Activated T-helper 1 cell treated with anti-CD3 and anti-CD28 coated beads, Interleukin-12 subunit alpha, Interleukin-12 subunit beta, Interleukin-2, Interleukin-4 antibody, amounts not matched to agents 30 ng/mL and 10 ng/mL and 1 ng/mL, durations not matched to agents 14 hours and 24 hours and 36 hours (primary cell): ENCODE data around the gene RUNX1. TPM values are rescaled to one million over a fixed set of nuclear protein-coding genes. Genes with fewer than 3 reads are reported as not detected.

Experiments used
- DNase-seq: peaks from one replicate; pipeline ENCODE4 v3.0.0; 2021; ENCODE audit warnings: low spot score
- H3K27ac Mint-ChIP-seq: one replicate; pipeline ENCODE4 v1.8.0; 2021; ENCODE audit warnings: mild to moderate bottlenecking, mixed read lengths
- H3K27me3 Mint-ChIP-seq: one replicate; pipeline ENCODE4 v1.8.0; 2022; ENCODE audit warnings: mild to moderate bottlenecking, moderate library complexity, mixed read lengths; ENCODE audit not compliant: insufficient read depth
- H3K36me3 Mint-ChIP-seq: one replicate; pipeline ENCODE4 v1.8.0; 2021; ENCODE audit warnings: low read depth, mixed read lengths
- H3K4me1 Mint-ChIP-seq: one replicate; pipeline ENCODE4 v1.8.0; 2021; ENCODE audit warnings: low read depth, mixed read lengths
- H3K4me3 Mint-ChIP-seq: one replicate; pipeline ENCODE4 v1.8.0; 2021; ENCODE audit warnings: mild to moderate bottlenecking, moderate library complexity, mixed read lengths
- H3K9me3 Mint-ChIP-seq: one replicate; pipeline ENCODE4 v1.8.0; 2021; ENCODE audit warnings: mixed read lengths
- intact Hi-C: fragments of 100-400 bp; cut with micrococcal nuclease; formaldehyde crosslinking; loops from one replicate; pipeline ENCODE4 v1.15.1; 2024
- total RNA-seq: library from RNA; stranded (reverse); gene quantifications from 2 replicates; pipeline ENCODE4 v1.2.3, GENCODE V29; 2022

The RUNX1 gene
- total RNA-seq, 1 donor from 2014 or later, result 116 TPM

GRCh38 chr21:34908419-34909055 lies 140.6 kb downstream of the RUNX1 start:
- peaks cover 36% of the 10 kb centered on the region for H3K4me1 Mint-ChIP-seq
- H3K9me3 Mint-ChIP-seq, result no peaks in the 10 kb centered on the region

GRCh38 chr21:34907461-34908418 lies 141.4 kb downstream of the RUNX1 start:
- H3K36me3 Mint-ChIP-seq, result peaks cover 17% of the 10 kb centered on the region
- no peak overlapping the region for H3K27ac Mint-ChIP-seq
- no peak for DNase-seq
- H3K4me1 Mint-ChIP-seq, result peaks cover 36% of the 10 kb centered on the region
- H3K27me3 Mint-ChIP-seq, result peaks cover 2% of the 10 kb centered on the region
- H3K9me3 Mint-ChIP-seq, result no peaks in the 10 kb centered on the region
- intact Hi-C loops, result no loop called here
- no peak overlapping the region for H3K4me3 Mint-ChIP-seq

More at GRCh38 chr21:34908419-34909055, 140.6 kb downstream of the RUNX1 start:
- no peak overlapping the region for H3K4me3 Mint-ChIP-seq
- peaks cover 17% of the 10 kb centered on the region for H3K36me3 Mint-ChIP-seq
- peaks cover 5% of the 10 kb centered on the region for H3K27me3 Mint-ChIP-seq
- no peak for DNase-seq
- H3K27ac Mint-ChIP-seq, result no peak overlapping the region
- intact Hi-C loops, result no loop called here

GRCh38 chr21:34906401-34906800 lies 142.7 kb downstream of the RUNX1 start:
- Mint-ChIP-seq H3K36me3 (peaks cover 10% of the 10 kb centered on the region), H3K9me3 (no peaks in the 10 kb centered on the region), H3K4me3 (no peak overlapping the region), H3K4me1 (peaks cover 25% of the 10 kb centered on the region), H3K27me3 (peaks cover 2% of the 10 kb centered on the region), H3K27ac (no peak overlapping the region)
- no peak for DNase-seq
- intact Hi-C loops, result no loop called here

GRCh38 chr21:34905218-34905537 lies 143.9 kb downstream of the RUNX1 start:
- Mint-ChIP-seq H3K4me3 (no peak overlapping the region), H3K27ac (no peak overlapping the region)
- intact Hi-C loops, result no loop called here

GRCh38 chr21:34904526-34905217 lies 144.4 kb downstream of the RUNX1 start:
- no peaks in the 10 kb centered on the region for H3K9me3 Mint-ChIP-seq
- H3K36me3 Mint-ChIP-seq, result peaks cover 6% of the 10 kb centered on the region
- no peak overlapping the region for H3K27ac Mint-ChIP-seq
- no peak overlapping the region for H3K4me3 Mint-ChIP-seq
- DNase-seq, result no peak
- intact Hi-C loops, result no loop called here
- H3K4me1 Mint-ChIP-seq, result peaks cover 20% of the 10 kb centered on the region
- H3K27me3 Mint-ChIP-seq, result peaks cover under 1% of the 10 kb centered on the region

More at GRCh38 chr21:34905218-34905537, 143.9 kb downstream of the RUNX1 start:
- peaks cover 9% of the 10 kb centered on the region for H3K36me3 Mint-ChIP-seq
- H3K9me3 Mint-ChIP-seq, result no peaks in the 10 kb centered on the region
- peaks cover 2% of the 10 kb centered on the region for H3K27me3 Mint-ChIP-seq
- H3K4me1 Mint-ChIP-seq, result peaks cover 25% of the 10 kb centered on the region
- no peak for DNase-seq

GRCh38 chr21:34900376-34900775 lies 148.7 kb downstream of the RUNX1 start:
- intact Hi-C loops, result no loop called here
- Mint-ChIP-seq H3K27me3 (peaks cover 2% of the 10 kb centered on the region), H3K4me3 (no peak overlapping the region), H3K36me3 (peaks cover 9% of the 10 kb centered on the region), H3K4me1 (peaks cover 20% of the 10 kb centered on the region), H3K27ac (no peak overlapping the region), H3K9me3 (peaks cover 4% of the 10 kb centered on the region)
- no peak for DNase-seq

GRCh38 chr21:34899760-34900159 lies 149.3 kb downstream of the RUNX1 start:
- Mint-ChIP-seq H3K4me3 (no peak overlapping the region), H3K27ac (no peak overlapping the region), H3K9me3 (peaks cover 4% of the 10 kb centered on the region), H3K27me3 (peaks cover 3% of the 10 kb centered on the region), H3K36me3 (peaks cover 12% of the 10 kb centered on the region), H3K4me1 (peaks cover 24% of the 10 kb centered on the region)
- intact Hi-C loops, result no loop called here
- DNase-seq, result no peak

- H3K27me3 Mint-ChIP-seq, result peaks cover 3% of the 10 kb centered on the region
- peaks cover 24% of the 10 kb centered on the region for H3K4me1 Mint-ChIP-seq
- no peak overlapping the region for H3K4me3 Mint-ChIP-seq
- peaks cover 12% of the 10 kb centered on the region for H3K36me3 Mint-ChIP-seq
- intact Hi-C loops, result no loop called here
- no peak for DNase-seq
- peaks cover 4% of the 10 kb centered on the region for H3K9me3 Mint-ChIP-seq
- H3K27ac Mint-ChIP-seq, result no peak overlapping the region
Measured at GRCh38 chr21:34899302-34899701, 149.8 kb downstream of the RUNX1 start.

GRCh38 chr21:34897828-34898227 lies 151.3 kb downstream of the RUNX1 start:
- no peak overlapping the region for H3K27ac Mint-ChIP-seq
- DNase-seq, result no peak
- H3K36me3 Mint-ChIP-seq, result peaks cover 12% of the 10 kb centered on the region

GRCh38 chr21:34894401-34894800 lies 154.7 kb downstream of the RUNX1 start:
- no peak overlapping the region for H3K27ac Mint-ChIP-seq
- peaks cover 47% of the 10 kb centered on the region for H3K4me1 Mint-ChIP-seq
- peaks cover 4% of the 10 kb centered on the region for H3K9me3 Mint-ChIP-seq
- no peak overlapping the region for H3K4me3 Mint-ChIP-seq
- peaks cover 3% of the 10 kb centered on the region for H3K27me3 Mint-ChIP-seq
- intact Hi-C loops, result no loop called here
- DNase-seq, result no peak
- H3K36me3 Mint-ChIP-seq, result peaks cover 10% of the 10 kb centered on the region

More at GRCh38 chr21:34897828-34898227, 151.3 kb downstream of the RUNX1 start:
- intact Hi-C loops, result no loop called here
- Mint-ChIP-seq H3K9me3 (peaks cover 4% of the 10 kb centered on the region), H3K4me1 (peaks cover 36% of the 10 kb centered on the region), H3K27me3 (peaks cover 3% of the 10 kb centered on the region), H3K4me3 (no peak overlapping the region)

GRCh38 chr21:34892209-34892608 lies 156.9 kb downstream of the RUNX1 start:
- peaks cover 50% of the 10 kb centered on the region for H3K4me1 Mint-ChIP-seq
- peaks cover 10% of the 10 kb centered on the region for H3K36me3 Mint-ChIP-seq
- no peak for DNase-seq
- peaks cover 6% of the 10 kb centered on the region for H3K27me3 Mint-ChIP-seq
- intact Hi-C loops, result loop anchor here (1.0 to 2.0 kb wide), 5 partner anchors 43 to 508 kb away; no protein-coding TSS in a partner anchor
- H3K4me3 Mint-ChIP-seq, result peak overlapping the region; percentile 16
- peak overlapping the region; percentile 18 for H3K27ac Mint-ChIP-seq
- H3K9me3 Mint-ChIP-seq, result no peaks in the 10 kb centered on the region

GRCh38 chr21:34891613-34891943 lies 157.5 kb downstream of the RUNX1 start:
- intact Hi-C loops, result no loop called here
- Mint-ChIP-seq H3K27ac (no peak overlapping the region), H3K4me3 (peak overlapping the region; percentile 63), H3K9me3 (no peaks in the 10 kb centered on the region), H3K4me1 (peaks cover 44% of the 10 kb centered on the region), H3K36me3 (peaks cover 12% of the 10 kb centered on the region), H3K27me3 (peaks cover 6% of the 10 kb centered on the region)
- DNase-seq, result no peak
